Measurements from ENCODE around the gene GAB2. TPM values are rescaled to one million over a fixed set of nuclear protein-coding genes. Genes with fewer than 3 reads are reported as not detected.

GAB2 gene
- total RNA-seq, 1 experiment from 2014 or later = 3.3 TPM

DNA sequence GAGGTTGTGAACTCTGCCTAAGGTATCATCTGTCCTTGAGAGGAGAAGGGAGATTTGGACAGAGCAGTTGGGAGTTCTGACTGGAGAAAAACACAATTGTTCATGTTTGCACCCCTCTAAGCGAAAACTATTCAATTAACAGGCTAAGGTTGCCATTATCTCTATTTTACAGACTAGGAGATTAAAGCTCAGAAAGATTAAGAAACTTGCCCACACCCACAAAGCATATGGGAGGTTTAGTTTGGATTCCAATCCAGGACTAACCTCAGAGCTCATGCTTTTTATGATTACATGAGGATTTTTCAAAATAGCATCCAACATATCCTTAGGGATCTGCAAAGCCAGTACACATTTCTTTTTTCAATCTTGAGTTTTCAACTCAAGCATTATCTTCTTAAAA is 22.0 kb downstream of the GAB2 start:
- Histone ChIP-seq H4K20me1 (ENCODE audit: control insufficient read depth, insufficient read depth, insufficient read length) (no peaks in the 10 kb centered on the region), H3K56ac (ENCODE audit: insufficient read length, low read depth, low read length) (no peak overlapping the region), H3K4me2 (ENCODE audit: insufficient read depth, insufficient read length, low read length) (no peak overlapping the region), H2BK12ac (ENCODE audit: insufficient read length, low read depth, low read length) (no peak overlapping the region), H2AK5ac (ENCODE audit: insufficient read length, low read length) (no peak overlapping the region), H4K8ac (replicated peaks; ENCODE audit: insufficient read length, low read depth, low read length) (no peak overlapping the region), H3K14ac (ENCODE audit: insufficient read depth, low read length) (no peak overlapping the region), H3K4me1 (ENCODE audit: insufficient read depth, low read length) (peaks cover 7% of the 10 kb centered on the region; the same call in 1 of the 2 replicates), H3K23ac (ENCODE audit: insufficient read length, low read depth, low read length) (no peak overlapping the region), H3K9ac (ENCODE audit: extremely low read depth, insufficient read length, low read length) (no peak overlapping the region), H3K4ac (ENCODE audit: low read depth, low read length) (no peak overlapping the region), H2AFZ (ENCODE audit: low read length) (no peak overlapping the region), H3K18ac (ENCODE audit: insufficient read length, low read depth, low read length) (no peak overlapping the region), H3K27ac (ENCODE audit: insufficient read length, low read depth, low read length) (no peak overlapping the region), H3K27me3 (ENCODE audit: insufficient read depth, low read length) (peaks cover 6% of the 10 kb centered on the region; the same call in 1 of the 2 replicates), H2BK20ac (ENCODE audit: low read depth, low read length, poor library complexity, severe bottlenecking) (no peak overlapping the region), H3T11ph (ENCODE audit: low read length) (no peak overlapping the region), H3K79me1 (ENCODE audit: insufficient read depth, low read depth, low read length, poor library complexity, severe bottlenecking) (no peaks in the 10 kb centered on the region), H2BK15ac (ENCODE audit: low read depth, low read length) (no peak overlapping the region), H4K5ac (ENCODE audit: insufficient read length, low read depth, low read length) (no peak overlapping the region), H3K9me3 (ENCODE audit: control insufficient read depth, low read depth, low read length) (no peaks in the 10 kb centered on the region), H3K79me2 (ENCODE audit: insufficient read depth, low read length) (no peaks in the 10 kb centered on the region), H2BK5ac (ENCODE audit: insufficient read length, low read length) (no peak overlapping the region), H4K91ac (ENCODE audit: insufficient read length, low read depth, low read length) (no peak overlapping the region), H3K23me2 (ENCODE audit: insufficient read length, low read depth, low read length, poor library complexity, severe bottlenecking) (no peaks in the 10 kb centered on the region), H2BK120ac (ENCODE audit: low read depth, low read length, poor library complexity, severe bottlenecking) (no peak overlapping the region)
- H3K9me3 Mint-ChIP-seq = no peaks in the 10 kb centered on the region
- H3K27ac Mint-ChIP-seq = no peak overlapping the region
- no peak overlapping the region for H3K4me3 Mint-ChIP-seq
- H3K27me3 Mint-ChIP-seq (ENCODE audit: low read depth) = peaks cover 19% of the 10 kb centered on the region
- H3K4me1 Mint-ChIP-seq = peaks cover 16% of the 10 kb centered on the region in 2 experiments
- H3K36me3 Mint-ChIP-seq (ENCODE audit: insufficient read depth in 1 of 3, low read depth in 3 of 3) = no peaks in the 10 kb centered on the region
- TF ChIP-seq, protein P1, sequence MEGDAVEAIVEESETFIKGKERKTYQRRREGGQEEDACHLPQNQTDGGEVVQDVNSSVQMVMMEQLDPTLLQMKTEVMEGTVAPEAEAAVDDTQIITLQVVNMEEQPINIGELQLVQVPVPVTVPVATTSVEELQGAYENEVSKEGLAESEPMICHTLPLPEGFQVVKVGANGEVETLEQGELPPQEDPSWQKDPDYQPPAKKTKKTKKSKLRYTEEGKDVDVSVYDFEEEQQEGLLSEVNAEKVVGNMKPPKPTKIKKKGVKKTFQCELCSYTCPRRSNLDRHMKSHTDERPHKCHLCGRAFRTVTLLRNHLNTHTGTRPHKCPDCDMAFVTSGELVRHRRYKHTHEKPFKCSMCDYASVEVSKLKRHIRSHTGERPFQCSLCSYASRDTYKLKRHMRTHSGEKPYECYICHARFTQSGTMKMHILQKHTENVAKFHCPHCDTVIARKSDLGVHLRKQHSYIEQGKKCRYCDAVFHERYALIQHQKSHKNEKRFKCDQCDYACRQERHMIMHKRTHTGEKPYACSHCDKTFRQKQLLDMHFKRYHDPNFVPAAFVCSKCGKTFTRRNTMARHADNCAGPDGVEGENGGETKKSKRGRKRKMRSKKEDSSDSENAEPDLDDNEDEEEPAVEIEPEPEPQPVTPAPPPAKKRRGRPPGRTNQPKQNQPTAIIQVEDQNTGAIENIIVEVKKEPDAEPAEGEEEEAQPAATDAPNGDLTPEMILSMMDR (conservative IDR thresholded peaks at IDR 0.05) = no peak
- WGBS (ENCODE audit: extremely low coverage, insufficient read length, low lambda C conversion rate) = no CpG with 5 or more reads among the region's 1 CpG
- no peak for DNase-seq

Data from H9 (cell line).